Endothelial cell (in vitro differentiated cells): ENCODE results near the gene TEX11. TPM values are rescaled to one million over a fixed set of nuclear protein-coding genes. Genes with fewer than 3 reads are reported as not detected.
"Not testable (repeated sequence)": the region's sequence is repeated elsewhere in the genome, so short reads cannot be mapped to it uniquely, and the experiment has no call there.

Experiments used
- DNase-seq: peaks from one replicate; pipeline ENCODE4 v3.0.0; 2021; ENCODE audit warnings: low spot score
- H3K27ac Mint-ChIP-seq: one replicate; pipeline ENCODE4 v1.8.0; 2021; ENCODE audit warnings: mixed read lengths, inconsistent platforms; ENCODE audit not compliant: unreplicated experiment
- H3K27me3 Mint-ChIP-seq: one replicate; pipeline ENCODE4 v1.8.0; 2021; ENCODE audit warnings: mild to moderate bottlenecking, moderate library complexity, mixed read lengths, inconsistent platforms; ENCODE audit not compliant: unreplicated experiment
- H3K36me3 Mint-ChIP-seq: one replicate; pipeline ENCODE4 v1.8.0; 2021; ENCODE audit warnings: mild to moderate bottlenecking, low read depth, mixed read lengths, inconsistent platforms; ENCODE audit not compliant: unreplicated experiment
- H3K4me1 Mint-ChIP-seq: one replicate; pipeline ENCODE4 v1.8.0; 2021; ENCODE audit warnings: mild to moderate bottlenecking, mixed read lengths, inconsistent platforms; ENCODE audit not compliant: unreplicated experiment
- H3K4me3 Mint-ChIP-seq: one replicate; pipeline ENCODE4 v1.8.0; 2021; ENCODE audit warnings: mild to moderate bottlenecking, mixed read lengths, inconsistent platforms; ENCODE audit not compliant: unreplicated experiment
- H3K9me3 Mint-ChIP-seq: one replicate; pipeline ENCODE4 v1.8.0; 2021; ENCODE audit warnings: mixed read lengths, inconsistent platforms; ENCODE audit not compliant: unreplicated experiment
- CTCF ChIP-seq: fragments of 200-600 bp; sonication (generic); IDR thresholded peaks from one replicate; pipeline ENCODE4 v1.5.0; 2021; ENCODE audit warnings: antibody characterized with exemption; ENCODE audit not compliant: unreplicated experiment
- total RNA-seq: library from RNA; stranded (reverse); fragmentation: NEBNext Ultra II Directional; extraction: Animal tissue kit (Norgen Biotek cat#: 25700); gene quantifications from one replicate; pipeline ENCODE4 v1.2.1, GENCODE V29; 2021; ENCODE audit not compliant: unreplicated experiment

Gene TEX11
- total RNA-seq, 1 donor from 2014 or later = not detected

DNA sequence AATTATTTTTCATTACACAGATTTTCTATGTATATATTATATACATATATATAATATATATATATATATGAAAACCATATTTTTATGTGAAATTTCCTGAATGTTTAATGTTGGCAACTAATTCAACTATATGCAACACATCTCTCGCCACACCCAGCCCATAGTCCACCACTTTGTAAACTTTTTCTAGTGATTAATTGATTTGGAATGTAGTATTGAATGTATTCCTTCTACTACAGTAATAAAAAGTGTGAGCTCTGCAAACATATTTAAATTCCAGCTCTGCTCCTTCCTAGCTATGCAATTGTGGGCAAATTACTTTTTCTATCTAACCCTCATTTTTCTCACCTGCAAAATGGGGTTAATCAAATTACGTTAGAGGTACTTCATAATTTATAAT lies 187.8 kb downstream of the TEX11 start:
- no peaks in the 10 kb centered on the region for H3K9me3 Mint-ChIP-seq
- no peak for DNase-seq
- H3K4me3 Mint-ChIP-seq = no peak overlapping the region

DNA sequence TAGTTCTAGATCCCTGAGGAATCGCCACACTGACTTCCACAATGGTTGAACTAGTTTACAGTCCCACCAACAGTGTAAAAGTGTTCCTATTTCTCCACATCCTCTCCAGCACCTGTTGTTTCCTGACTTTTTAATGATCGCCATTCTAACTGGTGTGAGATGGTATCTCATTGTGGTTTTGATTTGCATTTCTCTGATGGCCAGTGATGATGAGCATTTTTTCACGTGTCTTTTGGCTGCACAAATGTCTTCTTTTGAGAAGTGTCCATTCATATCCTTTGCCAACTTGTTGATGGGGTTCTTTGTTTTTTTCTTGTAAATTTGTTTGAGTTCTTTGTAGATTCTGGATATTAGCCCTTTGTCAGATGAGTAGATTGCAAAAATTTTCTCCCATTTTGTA lies 197.2 kb downstream of the TEX11 start:
- not testable (repeated sequence) for H3K4me1 Mint-ChIP-seq, H3K4me3 Mint-ChIP-seq, DNase-seq, H3K36me3 Mint-ChIP-seq, H3K27me3 Mint-ChIP-seq, H3K9me3 Mint-ChIP-seq, H3K27ac Mint-ChIP-seq

More for the DNA sequence above, 187.8 kb downstream of the TEX11 start:
- no peak for TF ChIP-seq CTCF
- Mint-ChIP-seq H3K36me3 (no peaks in the 10 kb centered on the region), H3K4me1 (no peaks in the 10 kb centered on the region), H3K27ac (no peak overlapping the region), H3K27me3 (no peaks in the 10 kb centered on the region)

GRCh38 chrX:70694339-70695122 lies 214.0 kb downstream of the TEX11 start:
- TF ChIP-seq CTCF = no peak
- no peaks in the 10 kb centered on the region for H3K36me3 Mint-ChIP-seq
- no peaks in the 10 kb centered on the region for H3K9me3 Mint-ChIP-seq

GRCh38 chrX:70679455-70679854 lies 229.1 kb downstream of the TEX11 start:
- not testable (repeated sequence) for H3K4me3 Mint-ChIP-seq, H3K27ac Mint-ChIP-seq, DNase-seq, H3K36me3 Mint-ChIP-seq, H3K27me3 Mint-ChIP-seq, H3K9me3 Mint-ChIP-seq, H3K4me1 Mint-ChIP-seq

More at GRCh38 chrX:70694339-70695122, 214.0 kb downstream of the TEX11 start:
- Mint-ChIP-seq H3K4me3 (no peak overlapping the region), H3K27ac (no peak overlapping the region), H3K4me1 (no peaks in the 10 kb centered on the region), H3K27me3 (no peaks in the 10 kb centered on the region)
- no peak for DNase-seq

DNA sequence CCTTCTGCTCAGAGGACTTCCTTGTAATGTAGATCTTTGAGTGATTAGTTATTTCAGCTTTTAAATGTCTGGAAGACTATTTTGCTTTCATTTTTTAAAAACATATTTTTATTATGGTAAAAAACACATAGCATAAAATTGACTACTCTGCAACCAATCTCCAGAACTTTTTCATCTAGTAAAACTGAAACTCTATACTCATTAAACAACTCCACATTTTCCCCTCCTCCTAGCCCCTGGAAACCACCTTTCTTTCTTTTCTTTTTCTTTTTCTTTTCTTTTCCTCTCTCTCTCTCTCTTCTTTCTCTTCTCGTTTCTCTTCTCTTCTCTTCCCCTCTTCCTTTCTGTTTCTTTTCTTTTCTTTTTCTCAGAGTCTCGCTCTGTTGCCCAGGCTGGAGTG lies 233.2 kb downstream of the TEX11 start:
- H3K27ac Mint-ChIP-seq = no peak overlapping the region
- no peaks in the 10 kb centered on the region for H3K27me3 Mint-ChIP-seq
- TF ChIP-seq CTCF = no peak
- no peaks in the 10 kb centered on the region for H3K9me3 Mint-ChIP-seq
- H3K36me3 Mint-ChIP-seq = no peaks in the 10 kb centered on the region
- H3K4me1 Mint-ChIP-seq = no peaks in the 10 kb centered on the region
- no peak for DNase-seq
- no peak overlapping the region for H3K4me3 Mint-ChIP-seq

DNA sequence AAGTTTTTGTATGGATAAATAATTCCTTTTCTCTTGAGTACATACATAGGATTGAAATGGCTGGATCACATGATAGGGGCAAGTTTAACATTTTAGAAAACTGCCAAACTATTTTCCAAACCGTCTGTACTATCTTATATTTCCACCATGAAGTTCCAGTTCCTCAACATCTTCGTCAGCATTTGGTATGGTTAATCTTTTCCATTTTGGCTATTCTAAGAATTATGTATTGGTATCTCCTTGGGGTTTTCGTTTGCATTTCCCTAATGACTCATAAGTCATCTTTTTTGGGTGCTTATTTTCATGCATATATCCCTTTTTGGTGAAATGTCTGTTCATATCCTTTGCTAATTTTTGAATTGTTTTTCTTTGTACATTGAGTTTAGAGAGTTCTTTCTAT lies 236.2 kb downstream of the TEX11 start:
- no peak for DNase-seq
- no peaks in the 10 kb centered on the region for H3K9me3 Mint-ChIP-seq
- H3K4me3 Mint-ChIP-seq = no peak overlapping the region
- H3K4me1 Mint-ChIP-seq = no peaks in the 10 kb centered on the region
- TF ChIP-seq CTCF = no peak
- H3K27me3 Mint-ChIP-seq = no peaks in the 10 kb centered on the region
- H3K27ac Mint-ChIP-seq = no peak overlapping the region
- H3K36me3 Mint-ChIP-seq = no peaks in the 10 kb centered on the region
